ENCODE results near the gene TMPRSS11B. TPM values are rescaled to one million over a fixed set of nuclear protein-coding genes. Genes with fewer than 3 reads are reported as not detected.

Gene TMPRSS11B, protein sequence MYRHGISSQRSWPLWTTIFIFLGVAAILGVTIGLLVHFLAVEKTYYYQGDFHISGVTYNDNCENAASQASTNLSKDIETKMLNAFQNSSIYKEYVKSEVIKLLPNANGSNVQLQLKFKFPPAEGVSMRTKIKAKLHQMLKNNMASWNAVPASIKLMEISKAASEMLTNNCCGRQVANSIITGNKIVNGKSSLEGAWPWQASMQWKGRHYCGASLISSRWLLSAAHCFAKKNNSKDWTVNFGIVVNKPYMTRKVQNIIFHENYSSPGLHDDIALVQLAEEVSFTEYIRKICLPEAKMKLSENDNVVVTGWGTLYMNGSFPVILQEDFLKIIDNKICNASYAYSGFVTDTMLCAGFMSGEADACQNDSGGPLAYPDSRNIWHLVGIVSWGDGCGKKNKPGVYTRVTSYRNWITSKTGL
- total RNA-seq (2022; extraction: Qiagen RNA extraction; ENCODE audit: low read depth) = not detected in 5 replicates

DNA sequence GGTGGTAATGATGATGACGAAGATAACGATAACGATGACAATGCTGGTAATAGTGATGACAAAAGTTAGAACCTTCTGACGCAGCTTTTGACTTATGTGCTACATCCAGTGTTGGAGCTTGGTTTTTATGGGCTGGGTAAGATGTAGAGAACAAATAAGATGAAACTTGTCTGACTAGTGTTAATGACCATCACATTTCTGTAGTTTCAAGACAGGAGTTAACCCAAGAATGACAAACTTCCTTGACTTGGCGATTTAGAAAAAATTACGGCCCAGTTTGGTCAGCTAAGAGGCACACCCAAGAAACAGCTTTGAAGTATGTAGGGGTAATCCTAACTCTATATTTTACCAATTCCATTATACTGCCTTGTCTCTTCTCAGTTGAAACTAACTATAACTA is at the start of gene TMPRSS11B:
Gene TMPRSS11B, minus strand, starts transcription at position 101 of the 400 bp plus-strand sequence. CDS start 136 bp downstream, outside the sequence.

Other genes starting within 250 kb of the TMPRSS11B start
- gene TMPRSS11F, start 115.8 kb downstream of the TMPRSS11B start, total RNA-seq (2022; extraction: Qiagen RNA extraction; ENCODE audit: low read depth) = not detected in 5 replicates
- gene YTHDC1, start 104.4 kb upstream of the TMPRSS11B start, total RNA-seq (2022; extraction: Qiagen RNA extraction; ENCODE audit: low read depth) = 28.9 to 37.4 TPM (median 35.6 TPM) in 5 replicates
- gene TMPRSS11E, start 201.8 kb upstream of the TMPRSS11B start, total RNA-seq (2022; extraction: Qiagen RNA extraction; ENCODE audit: low read depth) = not detected in 5 replicates

All from A549 treated with GW870086 at 1 μM for 4 hours (cell line).